Activated CD4-positive, alpha-beta T cell treated with anti-CD3 and anti-CD28 coated beads, Interleukin-2, amount 50 U/mL, for 1 hour (primary cell): ENCODE measurements around the gene RBBP5.
"Not testable (repeated sequence)": the region's sequence is repeated elsewhere in the genome, so short reads cannot be mapped to it uniquely, and the experiment has no call there.

Experiments
- DNase-seq: peaks from one replicate; pipeline ENCODE4 v3.0.0-alpha.2; 2020

RBBP5 gene, protein sequence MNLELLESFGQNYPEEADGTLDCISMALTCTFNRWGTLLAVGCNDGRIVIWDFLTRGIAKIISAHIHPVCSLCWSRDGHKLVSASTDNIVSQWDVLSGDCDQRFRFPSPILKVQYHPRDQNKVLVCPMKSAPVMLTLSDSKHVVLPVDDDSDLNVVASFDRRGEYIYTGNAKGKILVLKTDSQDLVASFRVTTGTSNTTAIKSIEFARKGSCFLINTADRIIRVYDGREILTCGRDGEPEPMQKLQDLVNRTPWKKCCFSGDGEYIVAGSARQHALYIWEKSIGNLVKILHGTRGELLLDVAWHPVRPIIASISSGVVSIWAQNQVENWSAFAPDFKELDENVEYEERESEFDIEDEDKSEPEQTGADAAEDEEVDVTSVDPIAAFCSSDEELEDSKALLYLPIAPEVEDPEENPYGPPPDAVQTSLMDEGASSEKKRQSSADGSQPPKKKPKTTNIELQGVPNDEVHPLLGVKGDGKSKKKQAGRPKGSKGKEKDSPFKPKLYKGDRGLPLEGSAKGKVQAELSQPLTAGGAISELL

GRCh38 chr1:205121660-205122488 lies at the start of gene RBBP5:
Gene RBBP5 (minus strand): TSS chr1:205121978. CDS start chr1:205121873, 105 bp downstream.
- DNase-seq, result peak; percentile 92

- DNase-seq, result no peak
Observed at GRCh38 chr1:205171369-205171768, 49.6 kb upstream of the RBBP5 start.

DNA sequence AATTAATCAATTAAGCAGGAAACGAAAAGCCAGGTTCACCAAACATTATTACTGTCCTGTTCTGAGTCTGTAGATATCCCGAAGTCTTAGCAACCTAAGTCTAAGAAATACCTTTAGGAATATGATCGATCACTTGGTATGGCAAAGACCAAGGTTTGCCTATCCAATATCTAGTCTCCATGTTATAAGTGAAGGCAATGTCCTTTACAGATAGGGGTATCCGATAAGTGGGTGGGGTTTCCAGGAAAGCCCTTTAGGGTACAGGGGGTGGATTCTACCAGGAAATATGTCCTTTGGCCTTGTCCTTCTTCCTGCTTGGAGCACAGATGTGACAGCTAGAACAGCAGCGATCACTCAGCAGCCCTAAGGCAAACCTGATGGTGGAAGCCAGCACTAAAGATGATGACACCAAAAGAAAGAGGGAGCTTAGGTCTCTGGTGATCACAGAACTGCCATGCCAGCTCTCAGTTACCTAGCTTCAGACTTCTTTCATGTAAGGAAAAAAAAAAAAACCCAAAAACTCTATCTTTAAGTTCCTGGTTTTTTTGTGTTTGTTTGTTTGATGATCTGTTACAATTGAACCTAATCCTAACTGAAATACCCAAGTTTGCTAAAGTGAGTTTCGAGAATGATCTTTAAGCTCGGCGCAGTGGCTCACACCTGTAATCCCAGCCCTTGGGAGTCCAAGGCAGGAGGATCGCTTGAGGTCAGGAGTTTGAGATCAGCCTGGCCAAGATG lies 48.9 kb upstream of the RBBP5 start:
- no peak for DNase-seq

DNA sequence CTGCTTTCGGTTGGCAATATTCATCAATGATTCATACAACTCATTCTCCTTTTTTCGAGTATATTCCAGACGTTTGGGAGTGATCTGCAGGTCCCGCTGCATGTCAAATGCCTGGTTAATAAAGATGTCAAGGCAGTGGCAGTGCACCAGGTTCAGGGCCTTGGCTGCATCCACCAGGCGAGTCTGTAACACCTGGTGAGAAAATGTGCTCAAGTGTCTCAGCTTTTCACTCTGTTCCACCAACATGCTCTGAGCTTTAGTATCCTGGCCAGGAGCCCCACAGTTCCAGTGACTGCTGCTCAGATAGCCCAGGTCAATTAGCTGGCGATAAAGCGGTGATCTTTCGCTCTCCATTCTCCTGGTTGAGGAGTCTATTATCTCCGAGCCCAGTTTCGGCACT lies 47.5 kb upstream of the RBBP5 start:
- DNase-seq, result no peak

- DNase-seq, result no peak
Observed at GRCh38 chr1:205168291-205168690, 46.5 kb upstream of the RBBP5 start.

DNA sequence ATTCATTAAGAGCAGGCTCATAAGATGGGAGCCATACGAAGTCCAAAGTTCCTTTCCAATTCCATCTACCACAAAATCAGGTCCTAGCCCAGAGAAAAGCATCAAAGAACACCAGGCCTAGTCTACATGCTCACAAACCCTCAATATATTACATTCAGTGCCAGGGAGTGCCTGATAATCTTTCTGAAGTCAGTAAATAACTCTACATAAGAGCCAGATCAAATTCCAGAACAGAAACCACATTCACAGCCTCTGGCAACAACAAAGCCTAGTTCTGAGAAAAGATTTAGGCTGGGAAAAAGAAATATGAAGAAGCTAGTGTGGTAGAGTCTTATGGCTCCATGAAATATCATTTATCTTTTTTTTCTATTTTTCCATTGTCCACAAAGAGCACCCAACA lies 40.5 kb upstream of the RBBP5 start:
- DNase-seq, result no peak

DNA sequence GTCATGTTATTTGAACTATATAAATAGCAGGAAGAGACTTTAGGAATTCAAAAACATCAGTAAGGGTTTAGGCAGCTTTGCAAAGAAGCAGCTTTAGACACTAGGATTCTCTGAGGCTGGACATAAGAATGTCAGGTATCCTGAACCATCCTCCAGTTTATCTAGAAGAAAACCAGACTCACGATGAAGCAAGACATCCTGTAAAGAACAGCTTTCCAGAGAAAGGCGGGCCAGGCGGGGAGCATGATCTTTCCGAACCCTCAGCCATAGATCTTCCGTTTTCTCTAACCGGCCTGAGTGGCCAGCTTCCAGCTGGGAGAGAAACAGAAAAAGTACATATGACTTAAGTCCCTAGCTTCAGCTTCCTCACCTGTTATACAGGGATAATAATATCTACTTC lies 39.3 kb upstream of the RBBP5 start:
- no peak for DNase-seq

- no peak for DNase-seq
Observed at GRCh38 chr1:205158048-205158616, 36.4 kb upstream of the RBBP5 start.

DNA sequence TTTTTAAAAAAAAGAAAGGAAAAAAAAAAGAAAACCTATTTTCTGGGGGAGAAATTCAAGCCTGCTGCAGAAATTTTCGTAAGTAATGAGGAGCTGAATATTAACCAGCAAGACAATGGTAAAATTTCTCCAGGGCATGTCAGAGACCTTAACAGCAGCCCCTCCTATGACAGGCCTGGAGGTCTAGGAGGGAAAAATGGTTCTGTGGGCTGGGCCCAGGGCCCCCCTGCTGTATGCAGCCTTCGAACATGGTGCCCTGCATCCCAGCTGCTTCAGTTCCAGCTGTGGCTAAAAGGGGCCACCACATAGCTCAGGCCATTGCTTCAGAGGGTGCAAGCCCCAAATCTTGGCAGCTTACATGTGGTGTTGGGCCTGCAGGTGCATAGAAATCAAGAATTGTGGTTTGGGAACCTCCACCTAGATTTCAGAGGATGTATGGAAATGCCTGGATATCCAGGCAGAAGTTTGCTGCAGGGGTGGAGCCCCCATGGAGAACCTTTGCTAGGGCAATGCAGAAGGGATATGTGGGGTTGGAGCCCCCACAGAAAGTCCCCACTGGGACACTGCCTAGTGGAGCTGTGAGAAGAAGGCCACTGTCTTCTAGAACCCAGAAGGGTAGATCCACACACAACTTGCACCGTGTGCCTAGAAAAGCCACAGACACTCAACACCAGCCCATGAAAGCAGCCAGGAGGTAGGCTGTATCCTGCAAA lies 34.0 kb upstream of the RBBP5 start:
- DNase-seq, result not testable (repeated sequence)

DNA sequence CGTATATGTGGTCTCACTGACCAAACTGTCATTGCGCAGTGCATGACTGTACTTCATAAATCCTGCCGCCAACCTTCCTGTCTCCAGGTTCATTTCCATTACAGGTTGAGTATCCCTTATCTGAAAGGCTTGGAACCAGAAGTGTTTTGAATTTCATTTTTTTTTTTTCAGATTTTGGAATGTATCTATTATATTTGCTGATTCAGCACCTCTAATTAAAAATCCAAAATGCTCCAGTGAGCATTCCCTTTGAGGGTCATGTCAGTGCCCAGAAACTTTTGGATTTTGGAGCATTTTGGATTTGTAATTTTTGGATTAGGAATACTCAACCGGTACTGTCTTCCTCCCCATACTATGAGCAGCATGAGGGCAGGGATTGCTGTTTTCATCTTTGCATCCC lies 30.7 kb upstream of the RBBP5 start:
- DNase-seq, result no peak

GRCh38 chr1:205150651-205151428 lies 29.1 kb upstream of the RBBP5 start:
- DNase-seq, result no peak

GRCh38 chr1:205147191-205147835 lies 25.5 kb upstream of the RBBP5 start:
- DNase-seq, result no peak

- no peak for DNase-seq
Observed at GRCh38 chr1:205144751-205145150, 23.0 kb upstream of the RBBP5 start.

DNA sequence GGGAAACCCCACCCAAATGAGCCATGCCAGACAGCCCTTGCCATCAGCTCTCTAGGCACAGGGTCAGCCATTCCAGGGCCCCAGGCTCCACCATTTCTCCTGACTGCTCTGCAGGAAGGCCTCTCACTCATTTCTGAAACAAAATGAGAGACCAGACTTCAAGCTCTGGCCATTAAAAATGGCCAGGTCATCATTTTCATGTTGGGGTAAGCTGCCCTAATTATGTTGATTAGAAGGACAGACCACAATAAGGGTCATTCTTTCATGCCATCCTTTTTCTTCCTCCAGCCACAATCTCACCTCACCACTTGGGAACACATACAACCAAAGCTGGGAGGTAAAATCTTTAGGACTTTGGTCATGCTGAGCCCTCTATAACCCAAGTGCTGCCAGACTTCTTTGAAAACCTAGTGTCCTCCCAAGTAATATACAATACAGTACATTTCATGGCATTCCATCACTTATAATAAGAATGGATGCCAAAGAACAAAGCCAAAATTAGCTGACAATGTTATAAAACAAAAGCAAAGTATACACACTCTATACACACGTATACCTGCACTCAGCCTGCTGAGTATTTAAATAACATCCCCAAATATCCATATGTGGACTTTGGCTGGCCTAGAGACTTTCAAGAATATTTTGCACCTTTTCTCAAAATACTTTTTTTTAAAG lies 22.4 kb upstream of the RBBP5 start:
- DNase-seq, result no peak

DNA sequence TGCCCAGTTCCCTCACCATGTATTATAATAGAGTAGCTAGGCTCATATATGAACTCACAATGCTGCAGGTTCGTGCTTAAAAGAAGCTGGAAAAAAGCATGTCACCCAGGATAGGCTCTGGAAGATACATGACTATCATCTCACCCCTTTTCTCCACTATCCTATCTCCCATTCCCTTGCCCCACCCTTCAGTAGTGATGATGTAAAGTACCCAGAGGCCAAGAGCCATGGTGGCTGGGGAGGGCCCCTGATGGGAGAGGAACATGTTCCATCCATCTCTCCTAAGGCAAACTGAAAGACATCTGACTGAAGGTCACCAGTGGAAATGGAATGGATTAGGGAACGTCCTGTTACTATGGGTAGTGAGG lies 20.3 kb upstream of the RBBP5 start:
- no peak for DNase-seq

- peak; percentile 73 for DNase-seq
Observed at GRCh38 chr1:205141236-205142101, 19.7 kb upstream of the RBBP5 start.

DNA sequence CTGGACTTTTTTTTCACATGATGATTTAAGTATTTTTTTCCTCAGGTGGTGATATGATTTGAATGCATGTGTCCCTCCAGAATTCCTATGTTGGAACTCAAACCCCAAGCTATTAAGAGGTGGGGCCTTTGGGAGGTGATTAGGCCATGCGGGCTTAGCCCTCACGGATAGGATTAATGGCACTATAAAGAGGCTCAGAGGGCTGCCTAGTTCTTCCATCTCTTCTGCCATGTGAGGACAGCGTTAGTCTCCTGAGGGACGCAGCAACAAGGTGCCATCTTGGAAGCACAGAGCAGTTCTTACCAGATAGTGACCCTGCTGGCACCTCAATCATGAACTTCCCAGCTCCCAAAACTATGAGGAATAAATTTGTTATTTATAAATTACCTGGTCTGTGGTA lies 18.3 kb upstream of the RBBP5 start:
- DNase-seq, result no peak

DNA sequence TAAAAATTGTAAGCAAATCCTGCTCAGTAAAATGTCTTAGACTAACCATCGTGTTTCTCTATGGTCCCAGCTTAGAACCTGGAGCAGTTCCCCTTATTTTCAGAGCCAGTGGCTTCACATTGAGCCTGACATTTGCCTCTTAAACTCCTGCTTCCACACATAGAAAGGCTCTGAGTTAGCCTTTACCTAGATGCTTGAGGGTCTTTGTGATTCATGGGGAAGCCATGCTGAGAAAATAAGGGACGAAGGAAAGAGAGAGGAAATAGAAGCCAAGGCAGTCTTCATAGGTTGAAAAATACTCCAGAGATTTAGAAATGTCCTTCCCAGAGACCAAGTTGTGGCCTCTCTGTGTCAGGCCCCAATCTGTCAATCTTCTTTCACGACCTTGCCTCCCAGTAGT lies 16.1 kb upstream of the RBBP5 start:
- no peak for DNase-seq

DNA sequence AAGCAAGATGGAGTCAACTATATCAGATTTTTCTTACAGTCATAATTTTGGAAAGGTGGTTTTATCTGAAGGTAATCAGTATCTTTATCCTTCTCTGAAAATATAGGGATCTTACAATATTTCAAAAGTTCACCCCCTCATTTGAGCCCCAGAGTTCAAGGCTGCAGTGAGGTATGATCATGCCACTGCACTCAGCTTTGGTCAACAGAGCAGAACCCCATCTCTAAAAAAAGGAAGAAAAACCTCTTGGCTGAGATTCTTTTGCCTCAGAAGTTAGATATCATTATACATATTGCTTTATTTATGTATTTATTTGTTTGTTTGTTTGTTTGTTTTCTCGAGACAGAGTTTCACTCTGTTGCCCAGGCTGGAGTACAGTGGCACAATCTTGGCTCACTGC lies 11.5 kb upstream of the RBBP5 start:
- DNase-seq, result no peak
